GM12878 (cell line): ENCODE results near the gene NNMT.

Source experiments
- CBX5 ChIP-seq: sonication (generic); IDR thresholded peaks from 2 replicates; pipeline ENCODE4 v1.6.1; 2016; ENCODE audit warnings: low read depth, moderate library complexity, mild to moderate bottlenecking, inconsistent platforms
- EP300 ChIP-seq, 2 experiments: fragments of 150-350 bp in 1 of 2; IDR thresholded peaks; 2 replicates each; pipeline ENCODE4 v1.6.1; 2011 to 2012; ENCODE audit warnings: low read depth in 2 of 2, low read length in 2 of 2, borderline replicate concordance in 1 of 2, improper control_type of control experiment in 1 of 2, inconsistent platforms in 1 of 2; ENCODE audit not compliant: control insufficient read depth in 1 of 2
- MXI1 ChIP-seq: fragments of 150-350 bp; IDR thresholded peaks from 2 replicates; pipeline ENCODE4 v1.6.1; 2011; ENCODE audit warnings: low read depth, mild to moderate bottlenecking, inconsistent platforms, low read length, improper control_type of control experiment
- NFYA ChIP-seq: IDR thresholded peaks from 2 replicates; pipeline ENCODE4 v1.6.1; 2011; ENCODE audit warnings: low read depth, mild to moderate bottlenecking, low read length, improper control_type of control experiment, borderline replicate concordance
- NFYB ChIP-seq: IDR thresholded peaks from 2 replicates; pipeline ENCODE4 v1.6.1; 2011; ENCODE audit warnings: low read depth, mild to moderate bottlenecking, low read length, improper control_type of control experiment, moderate library complexity; ENCODE audit not compliant: insufficient read depth
- TF ChIP-seq, protein P1 (sequence below): fragments of 450-650 bp; IDR thresholded peaks from 2 replicates; pipeline ENCODE4 v1.6.1; 2016; ENCODE audit warnings: mild to moderate bottlenecking
- TF ChIP-seq, protein P2 (sequence below): IDR thresholded peaks from 2 replicates; pipeline ENCODE4 v1.6.1; 2012; ENCODE audit warnings: low read depth, low read length, improper control_type of control experiment
- TF ChIP-seq, protein P3 (sequence below): IDR thresholded peaks from 2 replicates; pipeline ENCODE4 v1.6.1; 2011; ENCODE audit warnings: low read depth, low read length, improper control_type of control experiment, borderline replicate concordance
- TF ChIP-seq, protein P4 (sequence below), 3 experiments: IDR thresholded peaks in 2 of 3; conservative IDR thresholded peaks in 1 of 3; 2 replicates each; pipeline ENCODE4 v1.5.1; 2011; ENCODE audit warnings: low read depth in 3 of 3, low read length in 3 of 3, mild to moderate bottlenecking in 3 of 3, control low read depth in 2 of 3, moderate library complexity in 2 of 3, inconsistent platforms in 1 of 3, mixed read lengths in 1 of 3; ENCODE audit not compliant: control insufficient read depth in 2 of 3, insufficient read depth in 1 of 3; ENCODE audit errors: extremely low read depth in 1 of 3

DNA sequence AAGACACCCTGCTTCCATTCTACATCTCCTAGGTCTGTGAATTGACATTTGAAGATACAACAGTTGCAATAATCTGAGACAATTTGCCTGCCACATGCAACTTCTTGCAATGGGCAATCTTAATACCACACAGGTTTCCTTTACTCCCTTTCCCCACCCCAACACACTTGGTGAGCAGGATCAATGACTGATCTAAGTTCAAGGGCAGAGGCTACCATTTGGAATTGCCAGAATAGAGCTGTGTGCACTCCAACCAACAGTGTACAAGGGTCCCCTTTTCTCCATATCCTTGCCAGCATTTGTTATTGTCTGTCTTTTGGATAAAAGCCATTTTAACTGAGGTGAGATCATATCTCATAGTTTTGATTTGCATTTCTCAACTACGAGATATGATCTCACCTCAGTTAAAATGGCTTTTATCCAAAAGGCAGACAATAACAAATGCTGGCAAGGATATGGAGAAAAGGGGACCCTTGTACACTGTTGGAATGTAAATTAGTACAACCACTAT lies 2.9 kb upstream of the NNMT start:
- TF ChIP-seq, protein P1, sequence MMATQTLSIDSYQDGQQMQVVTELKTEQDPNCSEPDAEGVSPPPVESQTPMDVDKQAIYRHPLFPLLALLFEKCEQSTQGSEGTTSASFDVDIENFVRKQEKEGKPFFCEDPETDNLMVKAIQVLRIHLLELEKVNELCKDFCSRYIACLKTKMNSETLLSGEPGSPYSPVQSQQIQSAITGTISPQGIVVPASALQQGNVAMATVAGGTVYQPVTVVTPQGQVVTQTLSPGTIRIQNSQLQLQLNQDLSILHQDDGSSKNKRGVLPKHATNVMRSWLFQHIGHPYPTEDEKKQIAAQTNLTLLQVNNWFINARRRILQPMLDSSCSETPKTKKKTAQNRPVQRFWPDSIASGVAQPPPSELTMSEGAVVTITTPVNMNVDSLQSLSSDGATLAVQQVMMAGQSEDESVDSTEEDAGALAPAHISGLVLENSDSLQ = no peak
- TF ChIP-seq, protein P2, sequence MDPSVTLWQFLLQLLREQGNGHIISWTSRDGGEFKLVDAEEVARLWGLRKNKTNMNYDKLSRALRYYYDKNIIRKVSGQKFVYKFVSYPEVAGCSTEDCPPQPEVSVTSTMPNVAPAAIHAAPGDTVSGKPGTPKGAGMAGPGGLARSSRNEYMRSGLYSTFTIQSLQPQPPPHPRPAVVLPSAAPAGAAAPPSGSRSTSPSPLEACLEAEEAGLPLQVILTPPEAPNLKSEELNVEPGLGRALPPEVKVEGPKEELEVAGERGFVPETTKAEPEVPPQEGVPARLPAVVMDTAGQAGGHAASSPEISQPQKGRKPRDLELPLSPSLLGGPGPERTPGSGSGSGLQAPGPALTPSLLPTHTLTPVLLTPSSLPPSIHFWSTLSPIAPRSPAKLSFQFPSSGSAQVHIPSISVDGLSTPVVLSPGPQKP = no peak
- TF ChIP-seq, protein P3, sequence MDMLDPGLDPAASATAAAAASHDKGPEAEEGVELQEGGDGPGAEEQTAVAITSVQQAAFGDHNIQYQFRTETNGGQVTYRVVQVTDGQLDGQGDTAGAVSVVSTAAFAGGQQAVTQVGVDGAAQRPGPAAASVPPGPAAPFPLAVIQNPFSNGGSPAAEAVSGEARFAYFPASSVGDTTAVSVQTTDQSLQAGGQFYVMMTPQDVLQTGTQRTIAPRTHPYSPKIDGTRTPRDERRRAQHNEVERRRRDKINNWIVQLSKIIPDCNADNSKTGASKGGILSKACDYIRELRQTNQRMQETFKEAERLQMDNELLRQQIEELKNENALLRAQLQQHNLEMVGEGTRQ = no peak
- TF ChIP-seq MXI1 (no peak), NFYA (no peak), EP300 (IDR thresholded peaks at IDR 0.05; ENCODE audit: borderline replicate concordance in 1 of 2, control insufficient read depth in 1 of 2, low read depth in 2 of 2, low read length in 2 of 2) (no peak), CBX5 (no peak), NFYB (no peak)
- TF ChIP-seq, protein P4, sequence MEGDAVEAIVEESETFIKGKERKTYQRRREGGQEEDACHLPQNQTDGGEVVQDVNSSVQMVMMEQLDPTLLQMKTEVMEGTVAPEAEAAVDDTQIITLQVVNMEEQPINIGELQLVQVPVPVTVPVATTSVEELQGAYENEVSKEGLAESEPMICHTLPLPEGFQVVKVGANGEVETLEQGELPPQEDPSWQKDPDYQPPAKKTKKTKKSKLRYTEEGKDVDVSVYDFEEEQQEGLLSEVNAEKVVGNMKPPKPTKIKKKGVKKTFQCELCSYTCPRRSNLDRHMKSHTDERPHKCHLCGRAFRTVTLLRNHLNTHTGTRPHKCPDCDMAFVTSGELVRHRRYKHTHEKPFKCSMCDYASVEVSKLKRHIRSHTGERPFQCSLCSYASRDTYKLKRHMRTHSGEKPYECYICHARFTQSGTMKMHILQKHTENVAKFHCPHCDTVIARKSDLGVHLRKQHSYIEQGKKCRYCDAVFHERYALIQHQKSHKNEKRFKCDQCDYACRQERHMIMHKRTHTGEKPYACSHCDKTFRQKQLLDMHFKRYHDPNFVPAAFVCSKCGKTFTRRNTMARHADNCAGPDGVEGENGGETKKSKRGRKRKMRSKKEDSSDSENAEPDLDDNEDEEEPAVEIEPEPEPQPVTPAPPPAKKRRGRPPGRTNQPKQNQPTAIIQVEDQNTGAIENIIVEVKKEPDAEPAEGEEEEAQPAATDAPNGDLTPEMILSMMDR (IDR thresholded peaks at IDR 0.05 in 2 of 3, conservative IDR thresholded peaks at IDR 0.05 in 1 of 3; ENCODE audit: control insufficient read depth in 2 of 3, extremely low read depth in 1 of 3, insufficient read depth in 1 of 3, low read depth in 3 of 3, low read length in 3 of 3) = no peak
